GM19023 (cell line): ENCODE results near the gene EIF5.

Source experiments
- ATAC-seq: cut with Tn5 transposase; IDR thresholded peaks from one replicate; pipeline ENCODE4 v1.9.1; 2021; ENCODE audit warnings: mild to moderate bottlenecking, moderate library complexity; ENCODE audit not compliant: unreplicated experiment

EIF5 gene

DNA sequence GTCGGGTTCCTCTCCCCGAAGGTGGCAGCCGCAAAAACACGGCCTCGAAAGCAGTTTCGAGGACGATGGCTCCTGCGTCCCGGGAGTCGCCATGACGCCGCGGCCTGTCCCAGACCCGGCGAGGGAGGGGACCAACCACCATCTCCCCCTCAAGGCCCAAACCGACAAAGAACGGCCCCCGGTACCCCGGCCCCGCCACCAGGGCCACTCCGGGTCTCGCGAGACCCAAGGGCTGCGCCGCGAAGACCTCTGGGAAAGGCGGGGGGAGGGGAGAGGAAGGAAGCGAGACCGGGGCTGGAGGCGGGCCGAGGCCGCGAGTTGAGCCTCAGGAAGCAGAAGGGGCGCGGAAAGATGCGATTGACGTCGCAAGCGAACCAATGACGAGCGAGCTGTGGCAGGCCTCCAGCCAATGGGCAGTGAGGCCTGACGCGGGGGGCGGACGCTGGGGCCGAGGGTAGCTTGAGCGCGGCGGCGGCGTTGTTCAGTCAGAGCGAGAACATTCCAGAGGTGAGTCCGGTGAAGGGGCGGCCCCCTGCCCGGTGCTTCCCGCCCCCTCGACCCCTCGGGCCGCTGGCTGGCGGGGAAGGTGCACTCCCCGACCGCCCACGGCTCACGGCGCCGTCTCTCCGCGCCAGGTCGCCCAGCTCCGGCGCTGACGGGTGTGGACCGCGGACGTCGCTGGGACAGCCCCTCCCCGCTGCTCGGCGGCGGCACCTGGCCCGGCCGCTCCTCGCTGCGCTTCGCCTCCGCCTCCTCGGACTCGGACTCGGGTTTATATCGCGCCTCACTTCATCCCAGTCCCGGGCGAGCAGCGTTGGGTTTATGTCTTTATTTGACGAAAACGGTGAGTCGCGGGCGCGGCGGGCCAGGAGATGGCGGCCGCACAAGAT lies at the start of gene EIF5:
EIF5 (plus strand) TSS at position 484 of the 890 bp plus-strand sequence. CDS start 1,624 bp downstream, outside the sequence.
- peak; percentile 89 for ATAC-seq

DNA sequence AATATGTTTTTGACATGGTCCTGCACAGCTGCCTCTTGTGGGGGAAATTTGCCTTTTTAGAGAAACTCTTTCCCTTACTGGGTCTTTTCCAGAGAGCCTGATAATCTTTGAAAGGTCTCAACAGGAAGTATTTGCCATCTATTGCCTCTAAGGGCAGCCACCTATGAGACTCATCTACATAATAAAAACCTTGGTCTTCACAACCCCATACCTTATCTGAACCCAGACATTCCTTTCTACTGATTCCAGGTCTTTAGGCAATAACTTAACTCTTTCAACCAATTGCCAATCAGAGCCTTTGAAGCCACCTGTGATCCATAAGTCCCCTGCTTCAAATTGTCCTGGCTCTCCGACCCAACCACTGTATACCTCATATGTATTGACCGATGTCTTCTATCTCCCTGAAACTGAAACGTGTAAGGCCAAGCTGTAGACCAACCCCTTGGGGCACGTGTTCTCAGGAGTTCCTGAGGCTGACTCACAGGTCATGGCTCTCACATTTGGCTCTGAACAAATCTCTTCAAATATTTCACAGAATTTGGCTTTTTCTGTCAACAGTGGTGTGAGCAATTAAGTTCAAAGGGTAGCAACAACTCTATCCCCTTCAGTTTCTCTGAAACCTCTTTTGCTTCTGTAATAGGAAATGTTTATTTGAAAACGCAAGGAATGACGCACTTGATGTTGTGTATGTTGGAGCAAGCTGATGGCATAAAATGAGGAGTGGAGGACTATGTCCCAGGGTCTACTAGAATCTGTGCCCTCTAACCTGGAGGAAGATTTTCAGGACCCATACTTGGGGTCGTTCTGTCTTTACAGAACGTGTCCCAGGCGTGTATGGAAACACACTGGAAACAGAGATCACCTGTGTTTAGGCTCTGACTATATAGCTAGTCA lies 49.2 kb upstream of the EIF5 start:
- ATAC-seq: no peak

DNA sequence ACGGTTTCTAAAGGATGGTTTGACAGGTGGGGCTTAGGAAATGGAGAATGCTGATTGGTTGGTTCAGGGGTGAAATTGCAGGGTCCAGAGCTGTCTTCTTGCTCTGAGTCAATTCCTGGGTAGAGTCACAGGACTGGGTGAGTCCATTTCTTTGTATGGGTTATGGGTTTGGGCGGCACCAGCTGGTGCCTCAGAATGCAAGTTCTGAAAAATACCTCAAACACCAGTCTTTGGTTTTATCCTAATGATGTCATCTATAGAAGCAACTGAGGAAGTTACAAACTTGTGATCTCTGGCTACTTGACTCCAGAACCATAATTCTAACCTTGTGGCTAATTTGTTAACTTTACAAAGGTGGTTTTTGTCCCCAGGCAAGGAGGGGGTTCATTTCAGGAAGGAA lies 47.6 kb upstream of the EIF5 start:
- no peak for ATAC-seq

DNA sequence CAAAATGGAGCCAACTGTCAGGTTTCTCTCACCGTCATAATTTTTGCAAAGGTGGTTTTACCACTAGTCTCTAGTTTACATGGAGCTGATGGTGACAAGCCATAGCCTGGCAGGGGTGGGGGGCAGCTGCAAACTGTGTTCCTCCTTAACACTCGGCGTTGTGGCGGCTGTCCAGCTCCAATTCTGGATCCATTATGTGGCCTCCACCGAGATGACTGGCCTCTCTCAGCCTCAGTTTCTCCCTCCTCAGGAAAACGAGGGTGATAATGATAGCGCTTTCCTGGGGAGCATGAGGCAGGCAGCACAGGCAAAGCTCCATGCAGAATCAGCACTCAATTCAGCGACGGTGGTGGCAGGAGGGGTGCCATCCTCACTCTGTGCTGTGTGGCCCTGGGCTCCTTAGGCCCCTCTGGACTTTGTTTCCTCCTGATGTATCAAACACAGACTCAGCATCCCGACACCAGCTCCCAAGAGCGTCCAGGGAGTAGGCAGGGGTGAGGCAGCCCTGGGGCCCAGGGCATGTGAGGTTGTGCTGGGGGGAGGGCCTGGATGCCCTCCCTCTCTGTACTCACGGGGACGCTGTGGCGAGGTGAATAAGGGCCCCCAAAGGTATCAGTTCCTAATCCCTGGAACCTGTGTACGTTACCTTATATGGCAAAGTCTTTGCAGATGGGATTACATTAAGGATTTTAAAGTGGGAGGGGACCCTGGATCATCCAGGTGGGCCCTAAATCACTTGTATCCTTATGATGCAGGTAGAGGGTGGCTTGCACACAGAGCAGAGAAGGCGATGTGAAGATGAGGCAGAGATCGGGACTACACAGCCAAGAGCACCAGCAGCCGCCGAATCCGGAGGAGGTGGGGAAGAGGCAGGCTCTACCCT lies 46.8 kb upstream of the EIF5 start:
- no peak for ATAC-seq

DNA sequence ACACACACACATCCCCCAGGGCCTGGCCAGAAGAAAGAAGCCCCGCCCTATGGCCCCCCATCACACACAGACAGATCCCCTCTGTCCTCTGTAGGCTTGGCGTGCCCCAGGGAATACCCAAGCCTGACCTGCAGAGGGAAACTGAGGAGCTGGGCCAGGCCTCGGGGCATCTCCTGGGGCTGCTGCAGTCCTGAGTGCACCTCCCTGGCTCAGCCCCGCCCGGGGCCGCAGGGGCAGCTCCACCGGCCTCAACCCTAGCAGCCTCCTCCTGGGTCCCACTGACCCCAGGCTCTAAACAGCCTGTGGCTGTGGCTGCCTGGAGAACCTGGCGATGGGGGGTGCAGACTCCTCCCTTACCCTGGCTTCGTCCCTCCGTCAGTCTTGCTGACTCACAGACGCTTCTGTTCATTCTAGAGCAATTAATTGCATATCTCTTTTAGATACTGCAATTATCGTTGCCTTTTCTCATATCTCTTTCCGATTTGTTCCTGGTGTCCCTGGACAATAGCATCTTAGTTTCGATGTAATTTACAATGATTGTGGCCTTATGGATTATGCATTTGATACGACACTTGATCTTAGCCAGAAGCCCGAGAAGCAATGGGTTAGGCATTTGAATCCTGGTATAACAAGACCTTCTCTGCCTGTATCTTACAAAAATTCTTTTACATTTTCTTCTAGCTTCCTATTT lies 45.8 kb upstream of the EIF5 start:
- no peak for ATAC-seq

DNA sequence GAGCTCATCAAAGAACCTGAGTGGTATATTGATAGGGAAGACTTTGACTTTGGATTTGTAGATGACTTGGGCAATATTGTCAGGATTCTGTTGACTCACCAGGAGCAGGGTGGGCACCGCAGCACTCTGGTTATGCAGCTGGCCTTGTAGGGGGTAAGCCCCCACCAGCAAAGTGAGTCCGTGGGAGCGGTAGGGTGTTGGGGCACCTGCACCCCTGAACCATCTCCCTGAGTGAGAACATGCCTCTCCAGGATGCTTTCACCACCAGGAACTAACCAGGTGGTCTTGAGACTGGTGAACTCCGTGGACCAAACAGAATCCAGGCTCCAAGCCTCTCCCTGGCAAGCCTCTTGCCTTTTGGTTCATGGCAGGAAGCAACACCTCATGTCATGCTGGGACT lies 44.0 kb upstream of the EIF5 start:
- ATAC-seq: no peak

DNA sequence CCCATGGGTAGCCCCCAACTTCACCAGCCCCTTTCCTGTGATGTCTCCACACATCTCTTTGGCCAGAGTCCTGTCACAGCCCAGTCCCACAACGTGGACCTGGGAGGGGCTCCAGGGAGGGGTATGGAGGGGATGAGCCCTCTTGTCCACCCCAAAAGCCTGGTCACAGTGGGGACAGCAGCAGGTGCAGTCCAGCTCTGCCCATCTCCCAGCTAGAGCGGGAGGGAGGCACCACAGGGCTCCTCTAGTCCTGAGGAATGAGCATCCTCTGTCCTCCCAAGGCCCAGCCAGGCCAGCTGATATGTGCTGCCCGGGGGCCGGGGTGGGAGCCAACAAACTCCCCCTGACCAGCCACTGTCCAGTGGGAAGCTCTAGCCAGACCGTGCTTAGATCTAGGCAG lies 43.5 kb upstream of the EIF5 start:
- no peak for ATAC-seq

DNA sequence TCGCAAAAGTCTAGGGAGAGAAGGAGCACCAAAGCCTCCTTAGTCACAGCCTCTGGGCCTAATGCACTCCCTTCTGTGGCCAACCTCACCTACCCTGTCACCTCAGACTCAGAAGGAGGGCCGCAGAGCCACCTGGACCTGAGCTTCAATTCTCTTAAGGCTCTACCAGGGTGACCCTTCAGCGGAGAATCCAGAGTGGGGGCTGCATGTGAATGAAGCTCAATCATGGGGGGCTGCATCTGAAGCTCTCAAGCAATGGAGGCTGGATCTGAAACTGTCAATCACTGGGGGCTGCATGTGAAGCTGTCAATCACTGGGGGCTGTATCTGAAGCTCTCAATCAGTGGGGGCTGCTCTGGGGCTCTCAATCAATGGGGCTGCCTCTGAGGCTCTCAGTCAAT lies 43.1 kb upstream of the EIF5 start:
- no peak for ATAC-seq

DNA sequence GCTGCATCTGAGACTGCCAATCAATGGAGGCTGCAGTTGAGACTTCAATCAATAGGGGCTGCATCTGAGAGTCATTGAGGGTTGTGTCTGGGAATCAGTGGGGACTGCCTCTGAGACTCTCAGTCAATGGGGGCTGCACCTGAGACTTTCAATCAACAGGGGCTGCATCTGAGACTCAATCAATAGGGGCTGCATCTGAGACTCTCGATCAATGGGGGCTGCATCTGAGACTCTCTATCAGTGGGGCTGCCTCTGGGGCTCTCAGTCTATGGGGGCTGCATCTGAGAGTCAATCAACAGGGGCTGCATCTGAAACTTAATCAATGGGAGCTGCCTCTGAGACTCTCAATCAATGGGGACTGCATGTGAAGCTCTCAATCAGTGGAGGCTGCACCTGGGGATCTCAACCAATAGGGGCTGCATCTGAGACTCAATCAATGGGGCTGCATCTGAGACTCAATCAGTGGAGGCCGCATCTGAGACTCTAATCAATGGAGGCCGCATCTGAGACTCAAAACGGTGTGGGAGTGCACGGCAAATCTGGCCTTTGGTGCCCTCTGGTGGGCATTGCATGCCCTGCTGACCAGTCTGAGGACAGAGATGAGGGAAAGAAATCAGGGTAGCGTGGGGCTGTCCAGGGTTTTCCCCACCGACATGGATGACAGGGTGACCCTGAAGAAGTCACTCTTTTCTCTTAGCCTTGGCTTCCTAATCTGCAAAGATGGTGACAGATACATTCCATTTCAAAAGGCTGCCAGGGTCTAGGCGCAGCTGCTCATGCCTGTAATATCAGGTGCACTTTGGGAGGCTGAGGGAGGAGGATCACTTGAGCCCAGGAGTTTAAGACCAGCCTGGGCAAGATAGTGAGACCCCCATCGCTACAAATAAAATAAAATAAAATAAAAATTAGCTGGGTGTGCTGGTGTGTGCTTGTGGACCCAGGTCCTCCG lies 41.3 kb upstream of the EIF5 start:
- no peak for ATAC-seq

DNA sequence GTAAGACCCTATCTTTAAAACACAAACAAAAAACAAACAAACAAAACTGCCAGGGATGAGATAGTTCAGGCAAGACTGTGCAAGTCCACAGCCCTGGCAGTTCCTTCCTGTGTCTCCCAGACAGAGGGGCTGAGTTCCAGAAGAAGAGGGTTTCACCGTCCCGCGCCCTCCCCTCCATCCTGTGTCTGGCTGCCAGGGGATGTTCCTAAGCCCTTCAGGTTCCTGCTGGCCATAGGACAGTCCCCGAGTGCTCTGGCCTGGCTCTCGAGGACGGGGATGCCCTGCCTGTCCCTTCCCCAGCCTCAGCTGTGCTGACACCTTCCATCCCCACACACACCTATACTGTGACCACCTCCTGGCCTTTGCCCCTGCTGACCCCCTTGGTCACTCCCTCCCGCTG lies 40.6 kb upstream of the EIF5 start:
- ATAC-seq: no peak

DNA sequence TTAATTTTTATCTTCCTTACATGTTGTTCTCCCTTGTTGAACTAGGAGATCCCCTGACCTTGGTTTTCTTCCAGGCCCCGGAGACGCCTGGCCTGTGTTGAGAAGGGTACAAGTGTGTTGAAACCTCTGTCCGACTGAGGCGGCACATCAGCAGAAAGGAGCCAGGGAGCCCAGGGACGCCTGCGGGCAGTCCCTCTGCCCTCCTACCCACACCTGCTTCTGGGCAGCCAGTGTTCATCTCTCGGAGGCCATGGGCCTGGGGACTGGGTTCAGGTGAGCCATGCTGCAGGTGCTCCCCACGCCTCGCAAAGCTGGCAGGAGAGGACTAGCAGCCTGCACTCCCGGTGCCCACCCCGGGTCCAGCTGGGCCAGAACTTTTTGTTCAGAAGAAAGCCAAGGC lies 39.9 kb upstream of the EIF5 start:
- no peak for ATAC-seq

DNA sequence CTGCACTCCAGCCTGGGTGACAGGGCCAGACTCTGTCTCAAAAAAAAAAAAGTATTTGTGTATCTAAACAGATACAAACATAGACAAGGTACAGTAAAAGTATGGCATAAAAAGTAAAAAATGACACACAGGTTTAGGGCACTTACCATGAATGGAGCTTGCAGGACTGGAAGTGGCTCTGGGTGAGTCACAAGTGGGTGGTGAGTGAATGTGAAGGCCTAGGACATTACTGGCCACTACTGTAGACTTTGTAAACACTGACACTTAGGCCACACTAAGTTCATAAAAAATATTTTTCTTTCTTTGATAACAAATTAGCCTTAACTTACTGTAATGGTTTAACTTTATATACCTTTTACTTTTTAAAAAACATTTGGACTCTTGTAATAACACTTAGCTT lies 38.0 kb upstream of the EIF5 start:
- no peak for ATAC-seq

DNA sequence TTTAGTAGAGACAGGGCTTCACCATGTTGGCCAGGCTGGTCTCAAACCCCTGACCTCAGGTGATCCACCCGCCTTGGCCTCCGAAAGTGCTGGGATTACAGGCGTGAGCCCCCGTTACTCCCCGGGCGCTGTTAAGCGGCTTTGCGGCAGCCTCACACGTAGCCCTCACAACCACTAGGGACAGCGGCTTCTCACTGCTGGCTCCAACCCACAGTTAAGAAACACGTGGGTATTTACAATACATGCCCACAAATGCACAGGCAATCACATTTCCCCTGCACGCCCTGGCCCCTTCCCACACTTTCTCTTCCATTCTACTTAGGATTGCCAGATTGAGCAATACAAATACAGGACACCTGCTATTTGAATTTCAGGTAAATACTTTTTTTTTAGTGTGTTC lies 37.0 kb upstream of the EIF5 start:
- no peak for ATAC-seq

DNA sequence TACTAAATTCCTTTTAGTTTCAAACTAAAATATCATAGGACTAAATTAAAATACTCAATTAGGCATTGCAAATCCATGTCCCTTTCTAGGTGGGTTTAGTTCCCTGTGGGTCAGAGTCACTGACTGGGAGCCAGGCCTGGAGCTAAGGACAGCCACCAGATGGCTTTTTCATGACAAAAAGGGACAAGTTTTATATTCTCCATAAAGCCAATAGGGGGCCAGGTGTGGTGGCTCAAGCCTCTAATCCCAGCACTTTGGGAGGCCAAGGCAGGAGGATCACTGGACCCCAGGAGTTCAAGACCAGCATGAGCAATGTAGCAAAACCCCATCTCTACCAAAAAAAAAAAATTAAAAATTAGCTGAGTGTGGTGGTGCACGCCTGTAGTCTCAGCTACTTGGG lies 35.4 kb upstream of the EIF5 start:
- ATAC-seq: no peak

DNA sequence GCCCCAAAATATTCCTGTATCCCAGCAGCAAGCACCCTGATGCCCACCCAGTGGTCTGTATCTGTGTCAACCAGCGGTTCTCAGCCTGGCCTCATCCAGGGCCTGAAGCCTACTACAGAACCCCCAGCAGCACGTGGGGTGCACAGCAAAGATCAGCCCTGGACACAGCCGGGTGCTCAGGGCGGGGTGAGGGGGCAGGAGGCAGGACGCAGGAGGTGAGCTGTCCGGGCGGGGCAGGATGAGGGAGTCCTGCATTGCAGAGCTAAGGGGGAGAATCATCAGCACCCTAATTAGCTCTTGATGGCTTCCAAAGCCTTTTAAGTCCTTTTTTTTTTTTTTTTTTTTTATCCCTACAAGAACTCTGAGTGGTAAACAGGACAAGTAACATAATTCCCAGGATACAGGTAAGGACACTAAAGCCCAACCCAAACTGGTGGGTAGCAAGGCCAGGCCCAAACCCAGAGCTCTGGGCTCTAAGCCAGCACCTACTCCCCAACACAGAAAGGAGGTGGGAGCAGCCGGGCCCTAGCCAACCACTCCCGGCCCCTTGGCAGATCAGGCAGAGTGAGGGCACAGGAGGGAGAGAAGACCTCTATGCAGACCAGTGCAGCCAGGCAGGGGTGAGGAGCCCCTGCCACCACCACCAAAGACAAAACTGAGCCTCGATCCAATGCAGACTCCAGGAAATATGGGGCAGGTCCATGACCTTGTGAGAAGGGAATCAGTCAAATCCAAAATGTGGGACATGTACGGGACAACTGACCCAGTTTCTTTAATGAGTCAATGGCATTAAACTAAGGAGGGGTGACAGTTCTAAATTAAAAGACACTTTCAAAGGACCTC lies 32.3 kb upstream of the EIF5 start:
- no peak for ATAC-seq

DNA sequence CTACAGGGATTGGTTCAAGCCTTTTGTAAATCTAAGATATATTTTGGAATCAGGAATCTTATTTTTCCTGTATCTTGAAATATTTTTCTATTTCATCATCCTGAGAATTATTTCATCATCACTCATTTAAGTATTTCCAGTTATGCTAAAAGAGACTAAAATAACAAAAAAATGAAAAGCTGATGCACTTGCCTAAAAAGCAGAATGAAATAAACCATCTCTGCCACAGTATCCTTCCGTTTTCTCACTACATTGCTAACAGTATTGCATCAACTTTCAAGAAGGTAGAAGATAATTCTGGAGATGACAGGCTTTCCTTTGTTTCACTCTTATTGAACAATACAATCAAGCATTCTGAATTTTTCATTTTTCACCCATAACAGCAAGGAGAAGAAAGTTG lies 31.1 kb upstream of the EIF5 start:
- ATAC-seq: no peak

DNA sequence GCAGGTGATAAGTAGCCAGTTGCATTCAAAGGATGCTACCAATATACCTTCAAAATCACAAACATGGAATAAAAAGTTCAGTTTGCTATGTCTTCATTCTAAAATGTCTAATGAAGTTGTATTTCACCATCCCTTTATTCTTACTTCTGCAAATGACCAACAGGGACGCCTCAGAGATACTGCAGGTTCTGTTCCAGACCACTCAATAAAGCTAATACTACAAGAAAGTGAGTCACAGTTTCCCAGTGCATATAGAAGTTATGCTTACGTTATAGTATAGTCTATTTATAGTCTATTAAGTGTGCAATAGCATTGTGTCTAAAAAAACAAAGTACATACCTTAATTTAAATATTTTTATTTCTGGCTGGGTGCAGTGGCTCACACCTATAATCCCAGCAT lies 29.3 kb upstream of the EIF5 start:
- no peak for ATAC-seq
